ENCODE results near the gene AGBL4.

The AGBL4 gene

GRCh38 chr1:48692235-48692634 is 1331.5 kb downstream of the AGBL4 start:
- no peak for FAIRE-seq
- TF ChIP-seq POLR2A (IDR thresholded peaks at IDR 0.05; ENCODE audit: low read depth, low read length) (no peak), TAF1 (IDR thresholded peaks at IDR 0.05; ENCODE audit: borderline replicate concordance, low read depth, low read length) (no peak), POLR2AphosphoS5 (IDR thresholded peaks at IDR 0.05; ENCODE audit: low read depth, low read length) (no peak)
- no peak for DNase-seq (ENCODE audit: insufficient read length)

- TF ChIP-seq POLR2A (IDR thresholded peaks at IDR 0.05; ENCODE audit: low read depth, low read length) (no peak), TAF1 (IDR thresholded peaks at IDR 0.05; ENCODE audit: borderline replicate concordance, low read depth, low read length) (no peak), POLR2AphosphoS5 (IDR thresholded peaks at IDR 0.05; ENCODE audit: low read depth, low read length) (no peak)
- no peak for FAIRE-seq
- DNase-seq (ENCODE audit: insufficient read length) = no peak
These were observed 1332.2 kb downstream of the AGBL4 start for GRCh38 chr1:48691429-48692001.

GRCh38 chr1:48688102-48688760 is 1335.5 kb downstream of the AGBL4 start:
- FAIRE-seq = no peak
- no peak for TF ChIP-seq POLR2A (IDR thresholded peaks at IDR 0.05; ENCODE audit: low read depth, low read length)
- no peak for TF ChIP-seq TAF1 (IDR thresholded peaks at IDR 0.05; ENCODE audit: borderline replicate concordance, low read depth, low read length)
- no peak for TF ChIP-seq POLR2AphosphoS5 (IDR thresholded peaks at IDR 0.05; ENCODE audit: low read depth, low read length)
- no peak for DNase-seq (ENCODE audit: insufficient read length)

- FAIRE-seq (no peak), DNase-seq (ENCODE audit: insufficient read length) (no peak)
- TF ChIP-seq TAF1 (IDR thresholded peaks at IDR 0.05; ENCODE audit: borderline replicate concordance, low read depth, low read length) (no peak), POLR2A (IDR thresholded peaks at IDR 0.05; ENCODE audit: low read depth, low read length) (no peak), POLR2AphosphoS5 (IDR thresholded peaks at IDR 0.05; ENCODE audit: low read depth, low read length) (no peak)
These were observed 1336.3 kb downstream of the AGBL4 start for GRCh38 chr1:48687282-48688045.

GRCh38 chr1:48686159-48686558 is 1337.6 kb downstream of the AGBL4 start:
- FAIRE-seq (no peak), DNase-seq (ENCODE audit: insufficient read length) (no peak)
- TF ChIP-seq POLR2A (IDR thresholded peaks at IDR 0.05; ENCODE audit: low read depth, low read length) = no peak
- TF ChIP-seq TAF1 (IDR thresholded peaks at IDR 0.05; ENCODE audit: borderline replicate concordance, low read depth, low read length) = no peak
- TF ChIP-seq POLR2AphosphoS5 (IDR thresholded peaks at IDR 0.05; ENCODE audit: low read depth, low read length) = no peak

GRCh38 chr1:48684381-48684780 is 1339.4 kb downstream of the AGBL4 start:
- TF ChIP-seq TAF1 (IDR thresholded peaks at IDR 0.05; ENCODE audit: borderline replicate concordance, low read depth, low read length) (no peak), POLR2AphosphoS5 (IDR thresholded peaks at IDR 0.05; ENCODE audit: low read depth, low read length) (no peak), POLR2A (IDR thresholded peaks at IDR 0.05; ENCODE audit: low read depth, low read length) (no peak)
- no peak for DNase-seq (ENCODE audit: insufficient read length)
- no peak for FAIRE-seq

GRCh38 chr1:48683839-48684238 is 1339.9 kb downstream of the AGBL4 start:
- DNase-seq (ENCODE audit: insufficient read length) (no peak), FAIRE-seq (no peak)
- TF ChIP-seq TAF1 (IDR thresholded peaks at IDR 0.05; ENCODE audit: borderline replicate concordance, low read depth, low read length) (no peak), POLR2A (IDR thresholded peaks at IDR 0.05; ENCODE audit: low read depth, low read length) (no peak), POLR2AphosphoS5 (IDR thresholded peaks at IDR 0.05; ENCODE audit: low read depth, low read length) (no peak)

- DNase-seq (ENCODE audit: insufficient read length) (no peak), FAIRE-seq (no peak)
- TF ChIP-seq TAF1 (IDR thresholded peaks at IDR 0.05; ENCODE audit: borderline replicate concordance, low read depth, low read length) (no peak), POLR2AphosphoS5 (IDR thresholded peaks at IDR 0.05; ENCODE audit: low read depth, low read length) (no peak), POLR2A (IDR thresholded peaks at IDR 0.05; ENCODE audit: low read depth, low read length) (no peak)
These were observed 1342.1 kb downstream of the AGBL4 start for GRCh38 chr1:48681476-48682305.

- no peak for TF ChIP-seq POLR2A (IDR thresholded peaks at IDR 0.05; ENCODE audit: low read depth, low read length)
- no peak for FAIRE-seq
- DNase-seq (ENCODE audit: insufficient read length) = no peak
These were observed 1343.2 kb downstream of the AGBL4 start for GRCh38 chr1:48680411-48681035.

GRCh38 chr1:48679859-48680258 is 1343.9 kb downstream of the AGBL4 start:
- no peak for FAIRE-seq

More at GRCh38 chr1:48679859-48680258, 1343.9 kb downstream of the AGBL4 start:
- DNase-seq (ENCODE audit: insufficient read length) = no peak
- TF ChIP-seq TAF1 (IDR thresholded peaks at IDR 0.05; ENCODE audit: borderline replicate concordance, low read depth, low read length) = no peak

Data from GM12892 (cell line).